Type B pancreatic cell (in vitro differentiated cells): ENCODE data around the gene DNER. TPM values are rescaled to one million over a fixed set of nuclear protein-coding genes. Genes with fewer than 3 reads are reported as not detected.

Source experiments
- DNase-seq: peaks from one replicate; pipeline ENCODE4 v3.0.0; 2021; ENCODE audit warnings: mixed read lengths; ENCODE audit not compliant: unreplicated experiment; ENCODE audit errors: extremely low spot score
- H3K27ac Mint-ChIP-seq: 2 replicates; pipeline ENCODE4 v1.8.0; 2021; ENCODE audit warnings: mild to moderate bottlenecking, mixed read lengths
- H3K27me3 Mint-ChIP-seq: 2 replicates; pipeline ENCODE4 v1.8.0; 2021; ENCODE audit warnings: mixed read lengths
- H3K36me3 Mint-ChIP-seq: 2 replicates; pipeline ENCODE4 v1.8.0; 2021; ENCODE audit warnings: mixed read lengths
- H3K4me1 Mint-ChIP-seq: one replicate; pipeline ENCODE4 v1.8.0; 2021; ENCODE audit warnings: mixed read lengths; ENCODE audit not compliant: unreplicated experiment
- H3K4me3 Mint-ChIP-seq: 2 replicates; pipeline ENCODE4 v1.8.0; 2021; ENCODE audit warnings: mild to moderate bottlenecking, mixed read lengths
- H3K9me3 Mint-ChIP-seq: 2 replicates; pipeline ENCODE4 v1.8.0; 2021; ENCODE audit warnings: mixed read lengths
- CTCF ChIP-seq: fragments of 200-600 bp; sonication (generic); conservative IDR thresholded peaks from 2 replicates; pipeline ENCODE4 v1.5.0; 2021; ENCODE audit warnings: antibody characterized with exemption, mild to moderate bottlenecking
- total RNA-seq: library from RNA; stranded (reverse); gene quantifications from 2 replicates; pipeline ENCODE4 v1.2.1, GENCODE V29; 2021; ENCODE audit warnings: low replicate concordance

DNER gene
- total RNA-seq, 1 donor from 2014 or later, result 15.9 TPM

DNA sequence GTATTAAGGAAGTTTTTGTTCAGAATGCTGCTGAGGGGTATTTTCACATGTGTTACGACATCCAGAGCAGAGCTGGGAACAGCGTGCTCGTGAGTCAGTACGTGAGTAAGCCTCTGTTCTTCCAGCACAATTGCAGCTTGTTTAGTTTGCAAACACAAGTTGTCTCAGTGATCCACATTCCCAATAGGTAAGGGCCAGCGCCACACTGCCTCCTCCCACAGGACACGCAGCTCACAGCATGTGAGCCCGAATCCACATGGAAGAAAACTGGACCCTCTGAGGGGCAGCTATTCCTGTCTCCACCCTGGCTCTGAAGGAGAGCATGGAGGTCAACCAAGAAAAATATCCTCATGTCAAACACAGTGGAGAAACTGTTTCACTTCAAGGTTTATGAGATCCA lies 269.3 kb downstream of the DNER start:
- no peaks in the 10 kb centered on the region for H3K9me3 Mint-ChIP-seq
- H3K27me3 Mint-ChIP-seq, result peaks cover 16% of the 10 kb centered on the region
- peaks cover 7% of the 10 kb centered on the region for H3K4me1 Mint-ChIP-seq
- DNase-seq, result no peak
- no peak overlapping the region for H3K27ac Mint-ChIP-seq
- no peaks in the 10 kb centered on the region for H3K36me3 Mint-ChIP-seq
- no peak overlapping the region for H3K4me3 Mint-ChIP-seq
- TF ChIP-seq CTCF, result no peak

DNA sequence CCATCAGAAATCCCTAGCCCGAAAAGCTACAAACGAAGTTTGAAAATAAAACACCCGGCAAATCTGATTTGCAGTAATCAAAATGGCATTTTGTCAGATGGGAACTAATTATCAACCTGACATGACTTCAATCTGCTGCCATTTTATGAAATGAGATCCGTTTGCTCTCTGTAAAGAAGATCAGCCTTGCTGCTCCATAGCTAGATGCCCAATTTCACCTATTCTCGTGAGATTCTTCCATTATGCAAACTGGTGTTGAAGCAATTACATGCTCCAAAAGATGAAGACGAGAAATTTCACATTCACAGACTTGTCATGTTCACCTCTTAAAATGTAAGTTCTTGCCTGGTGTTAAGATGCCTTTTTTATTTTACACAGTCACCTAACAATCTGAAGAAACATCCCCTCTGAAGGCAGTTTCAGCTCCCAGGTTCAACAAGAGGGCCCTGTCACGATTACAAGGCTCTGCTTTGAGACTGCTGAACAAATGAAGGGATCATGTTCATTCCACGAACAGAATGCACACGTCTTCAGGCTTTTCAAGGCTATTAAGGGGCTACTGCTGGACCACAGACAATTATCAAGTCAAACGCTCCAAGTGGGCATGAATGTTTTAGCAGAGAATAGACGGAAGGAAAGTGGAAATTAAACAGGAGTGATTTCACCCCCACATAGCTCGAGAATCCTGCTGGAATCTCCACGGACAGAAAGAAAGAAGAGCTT lies 270.6 kb downstream of the DNER start:
- Mint-ChIP-seq H3K27me3 (peaks cover 16% of the 10 kb centered on the region), H3K36me3 (no peaks in the 10 kb centered on the region), H3K9me3 (no peaks in the 10 kb centered on the region), H3K4me3 (no peak overlapping the region), H3K4me1 (peaks cover 7% of the 10 kb centered on the region), H3K27ac (no peak overlapping the region)
- no peak for DNase-seq
- no peak for TF ChIP-seq CTCF

GRCh38 chr2:229443141-229443540 lies 271.2 kb downstream of the DNER start:
- H3K36me3 Mint-ChIP-seq, result no peaks in the 10 kb centered on the region
- no peaks in the 10 kb centered on the region for H3K9me3 Mint-ChIP-seq

DNA sequence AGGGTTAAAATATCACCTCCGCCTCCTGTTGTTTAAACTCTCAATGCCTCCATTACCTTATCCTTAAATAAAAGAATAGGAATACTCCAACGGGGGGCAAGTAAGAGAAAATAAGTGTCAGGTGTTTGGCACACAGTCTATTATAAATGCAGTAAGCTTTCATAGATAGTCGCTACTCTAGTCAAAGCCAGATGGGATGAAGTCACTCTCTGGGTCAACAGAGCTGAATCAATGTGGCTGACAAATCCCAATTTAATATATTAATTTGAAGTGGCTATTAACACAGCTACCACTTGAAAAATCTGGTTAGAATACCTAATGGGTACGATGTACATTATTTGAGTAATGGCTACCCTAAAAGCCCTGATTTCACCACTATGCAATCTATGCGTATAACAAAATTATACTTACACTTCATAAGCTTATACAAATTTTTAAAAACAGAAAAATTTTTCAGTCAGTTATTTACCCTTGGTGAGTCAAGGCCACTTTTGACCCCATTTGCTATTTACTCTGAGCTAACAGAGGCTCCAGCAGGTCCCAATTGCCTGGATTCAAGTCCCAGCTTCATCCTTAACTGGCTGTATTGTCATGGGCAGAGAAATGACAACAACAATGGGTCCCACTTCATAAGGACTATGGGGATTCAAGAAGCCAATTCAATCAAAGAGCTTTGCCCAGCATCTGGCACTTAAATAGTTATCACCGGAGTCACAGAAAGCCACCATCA lies 275.8 kb downstream of the DNER start:
- Mint-ChIP-seq H3K4me3 (no peak overlapping the region), H3K27me3 (peaks cover 21% of the 10 kb centered on the region), H3K9me3 (no peaks in the 10 kb centered on the region), H3K4me1 (no peaks in the 10 kb centered on the region), H3K27ac (no peak overlapping the region), H3K36me3 (no peaks in the 10 kb centered on the region)
- TF ChIP-seq CTCF, result no peak
- DNase-seq, result no peak

More at GRCh38 chr2:229443141-229443540, 271.2 kb downstream of the DNER start:
- no peak for DNase-seq
- H3K27ac Mint-ChIP-seq, result no peak overlapping the region
- peaks cover 7% of the 10 kb centered on the region for H3K4me1 Mint-ChIP-seq
- no peak for TF ChIP-seq CTCF
- no peak overlapping the region for H3K4me3 Mint-ChIP-seq
- H3K27me3 Mint-ChIP-seq, result peaks cover 16% of the 10 kb centered on the region

DNA sequence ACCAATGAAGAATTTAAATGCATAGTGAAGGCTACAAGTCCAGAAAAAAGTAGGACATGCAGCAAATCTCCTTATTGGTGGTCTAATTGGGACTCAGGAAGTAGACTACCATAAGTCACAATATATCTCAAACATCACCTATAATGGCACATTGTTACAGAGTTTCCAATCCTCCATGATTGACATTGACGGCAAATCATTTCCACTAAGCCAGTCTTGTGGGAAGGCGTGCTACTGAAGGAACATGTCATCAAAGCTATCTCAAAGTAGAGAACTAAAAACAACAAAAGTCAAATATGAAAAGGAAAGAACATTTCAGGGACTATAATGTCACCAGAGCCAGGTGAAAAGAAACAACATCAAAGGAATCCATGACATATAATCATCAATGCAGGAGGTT lies 276.9 kb downstream of the DNER start:
- Mint-ChIP-seq H3K4me3 (no peak overlapping the region), H3K36me3 (no peaks in the 10 kb centered on the region), H3K4me1 (no peaks in the 10 kb centered on the region), H3K27ac (no peak overlapping the region), H3K27me3 (peaks cover 17% of the 10 kb centered on the region), H3K9me3 (no peaks in the 10 kb centered on the region)
- no peak for DNase-seq
- no peak for TF ChIP-seq CTCF
